IMR-90 (cell line): ENCODE measurements around the gene ARPC2.

Experiments used
- BHLHE40 ChIP-seq: fragments of 150-350 bp; IDR thresholded peaks from 2 replicates; pipeline ENCODE4 v1.6.1; 2016; ENCODE audit warnings: mild to moderate bottlenecking, low read depth, low read length
- CEBPB ChIP-seq: IDR thresholded peaks from 2 replicates; pipeline ENCODE4 v1.6.1; 2012; ENCODE audit warnings: low read depth, low read length, improper control_type of control experiment
- CHD1 ChIP-seq: IDR thresholded peaks from 2 replicates; pipeline ENCODE4 v1.6.1; 2012; ENCODE audit warnings: low read depth, low read length, improper control_type of control experiment
- MAFK ChIP-seq: IDR thresholded peaks from 2 replicates; pipeline ENCODE4 v1.6.1; 2012; ENCODE audit warnings: low read depth, low read length, improper control_type of control experiment
- POLR2A ChIP-seq: IDR thresholded peaks from 2 replicates; pipeline ENCODE4 v1.6.1; 2012; ENCODE audit warnings: mild to moderate bottlenecking, low read depth, low read length
- RAD21 ChIP-seq: IDR thresholded peaks from 2 replicates; pipeline ENCODE4 v1.6.1; 2012; ENCODE audit warnings: low read length, improper control_type of control experiment
- RCOR1 ChIP-seq: IDR thresholded peaks from 2 replicates; pipeline ENCODE4 v1.6.1; 2012; ENCODE audit warnings: mild to moderate bottlenecking, low read length, improper control_type of control experiment; ENCODE audit not compliant: insufficient replicate concordance
- RFX5 ChIP-seq: IDR thresholded peaks from 2 replicates; pipeline ENCODE4 v1.8.0; 2012; ENCODE audit warnings: low read depth, mild to moderate bottlenecking, low read length, moderate library complexity
- TF ChIP-seq, protein P1 (sequence below): conservative IDR thresholded peaks from 2 replicates; pipeline ENCODE4 v1.5.1; 2012; ENCODE audit warnings: mild to moderate bottlenecking, low read depth, low read length, improper control_type of control experiment

DNA sequence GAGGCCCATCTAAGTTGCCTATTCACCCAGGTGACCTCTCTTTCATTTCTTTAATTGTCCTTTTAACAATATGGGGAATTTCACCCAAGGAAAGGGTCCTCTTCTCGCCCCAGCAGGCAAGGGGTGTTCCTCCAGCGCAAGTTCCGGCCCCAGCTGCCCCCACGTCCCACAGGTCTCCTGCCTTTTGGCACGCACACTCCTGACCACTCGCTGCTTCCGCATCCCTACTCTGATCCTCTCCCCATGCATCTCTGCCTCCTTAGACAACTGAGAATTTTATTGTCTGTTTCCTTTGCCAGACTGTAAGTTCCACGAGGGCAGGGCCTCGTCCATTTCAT lies 684 bp upstream of the ARPC2 start:
- TF ChIP-seq, protein P1, sequence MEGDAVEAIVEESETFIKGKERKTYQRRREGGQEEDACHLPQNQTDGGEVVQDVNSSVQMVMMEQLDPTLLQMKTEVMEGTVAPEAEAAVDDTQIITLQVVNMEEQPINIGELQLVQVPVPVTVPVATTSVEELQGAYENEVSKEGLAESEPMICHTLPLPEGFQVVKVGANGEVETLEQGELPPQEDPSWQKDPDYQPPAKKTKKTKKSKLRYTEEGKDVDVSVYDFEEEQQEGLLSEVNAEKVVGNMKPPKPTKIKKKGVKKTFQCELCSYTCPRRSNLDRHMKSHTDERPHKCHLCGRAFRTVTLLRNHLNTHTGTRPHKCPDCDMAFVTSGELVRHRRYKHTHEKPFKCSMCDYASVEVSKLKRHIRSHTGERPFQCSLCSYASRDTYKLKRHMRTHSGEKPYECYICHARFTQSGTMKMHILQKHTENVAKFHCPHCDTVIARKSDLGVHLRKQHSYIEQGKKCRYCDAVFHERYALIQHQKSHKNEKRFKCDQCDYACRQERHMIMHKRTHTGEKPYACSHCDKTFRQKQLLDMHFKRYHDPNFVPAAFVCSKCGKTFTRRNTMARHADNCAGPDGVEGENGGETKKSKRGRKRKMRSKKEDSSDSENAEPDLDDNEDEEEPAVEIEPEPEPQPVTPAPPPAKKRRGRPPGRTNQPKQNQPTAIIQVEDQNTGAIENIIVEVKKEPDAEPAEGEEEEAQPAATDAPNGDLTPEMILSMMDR = no peak
- TF ChIP-seq RCOR1 = no peak
- no peak for TF ChIP-seq RFX5
- TF ChIP-seq POLR2A = no peak
- no peak for TF ChIP-seq CHD1
- TF ChIP-seq MAFK = no peak
- TF ChIP-seq CEBPB = no peak
- TF ChIP-seq RAD21 = no peak
- no peak for TF ChIP-seq BHLHE40
